Stimulated activated naive CD8-positive, alpha-beta T cell treated with anti-CD3 and anti-CD28 coated beads, Interleukin-15, amount 100 ng/mL, for 72 hours (primary cell): ENCODE results near the gene NCBP2L.

Experiments
- ATAC-seq: fragments of 150-1000 bp; cut with Tn5 transposase; 2 replicates; pipeline ENCODE4 v1.10.0; 2021; ENCODE audit warnings: mild to moderate bottlenecking, moderate library complexity
- DNase-seq, 2 donors: peaks; one replicate each; pipeline ENCODE4 v3.0.0; 2021 to 2022
- H3K27ac Mint-ChIP-seq, 2 donors: one replicate each; pipeline ENCODE4 v1.8.0; 2022; ENCODE audit warnings: mild to moderate bottlenecking in 2 of 2, mixed read lengths in 2 of 2, moderate library complexity in 2 of 2
- H3K27me3 Mint-ChIP-seq: one replicate; pipeline ENCODE4 v1.8.0; 2022; ENCODE audit warnings: mixed read lengths
- H3K4me1 Mint-ChIP-seq: one replicate; pipeline ENCODE4 v1.8.0; 2022; ENCODE audit warnings: mild to moderate bottlenecking, mixed read lengths
- H3K4me3 Mint-ChIP-seq, 2 donors: one replicate each; pipeline ENCODE4 v1.8.0; 2022; ENCODE audit warnings: mild to moderate bottlenecking in 2 of 2, mixed read lengths in 2 of 2, moderate library complexity in 1 of 2
- H3K9me3 Mint-ChIP-seq, 2 donors: one replicate each; pipeline ENCODE4 v1.8.0; 2022; ENCODE audit warnings: mixed read lengths in 2 of 2

NCBP2L gene

GRCh38 chrX:107825698-107826237 lies 48.2 kb downstream of the NCBP2L start, which contains the start of gene MID2:
Gene MID2, plus strand, starts transcription at chrX:107825866. Its CDS starts 561 bp downstream, at chrX:107826427.
- ATAC-seq (peak; percentile 75), DNase-seq (peak; percentile 41 to 55)
- Mint-ChIP-seq H3K27me3 (no peaks in the 10 kb centered on the region), H3K9me3 (no peaks in the 10 kb centered on the region), H3K4me1 (peaks cover 49% of the 10 kb centered on the region), H3K4me3 (peak within 1 kb of the TSS; percentile 89 to 96), H3K27ac (peak within 1 kb of the TSS; percentile 94 to 97)

- H3K4me1 Mint-ChIP-seq = peaks cover 51% of the 10 kb centered on the region
- no peaks in the 10 kb centered on the region for H3K9me3 Mint-ChIP-seq
- no peaks in the 10 kb centered on the region for H3K27me3 Mint-ChIP-seq
- ATAC-seq = peak; percentile 76
- H3K27ac Mint-ChIP-seq = peak overlapping the region in 1 of 2 donors; percentile 91
- H3K4me3 Mint-ChIP-seq = peak overlapping the region; percentile 91 to 96
- DNase-seq = peak; percentile 40 to 46
These were observed 48.9 kb downstream of the NCBP2L start for GRCh38 chrX:107826238-107827029.

- peak overlapping the region; percentile 85 to 91 for H3K4me3 Mint-ChIP-seq
- DNase-seq (no peak), ATAC-seq (no peak)
- peak overlapping the region; percentile 89 to 91 for H3K27ac Mint-ChIP-seq
- H3K27me3 Mint-ChIP-seq = no peaks in the 10 kb centered on the region
- H3K9me3 Mint-ChIP-seq = no peaks in the 10 kb centered on the region
- peaks cover 51% of the 10 kb centered on the region for H3K4me1 Mint-ChIP-seq
These were observed 49.7 kb downstream of the NCBP2L start for GRCh38 chrX:107827030-107827831.

GRCh38 chrX:107827852-107828251 lies 50.3 kb downstream of the NCBP2L start:
- Mint-ChIP-seq H3K27ac (no peak overlapping the region), H3K4me3 (peak overlapping the region; percentile 68 to 76), H3K27me3 (no peaks in the 10 kb centered on the region), H3K4me1 (peaks cover 51% of the 10 kb centered on the region), H3K9me3 (no peaks in the 10 kb centered on the region)
- no peak for DNase-seq
- ATAC-seq = no peak

- Mint-ChIP-seq H3K9me3 (no peaks in the 10 kb centered on the region), H3K27me3 (no peaks in the 10 kb centered on the region), H3K27ac (no peak overlapping the region), H3K4me1 (peaks cover 36% of the 10 kb centered on the region), H3K4me3 (no peak overlapping the region)
- DNase-seq (no peak), ATAC-seq (no peak)
These were observed 52.3 kb downstream of the NCBP2L start for GRCh38 chrX:107829878-107830277.

- H3K4me1 Mint-ChIP-seq = peaks cover 26% of the 10 kb centered on the region
- no peak for ATAC-seq
- H3K27ac Mint-ChIP-seq = no peak overlapping the region
- DNase-seq = no peak
- no peaks in the 10 kb centered on the region for H3K27me3 Mint-ChIP-seq
- H3K4me3 Mint-ChIP-seq = no peak overlapping the region
- H3K9me3 Mint-ChIP-seq = no peaks in the 10 kb centered on the region
These were observed 53.7 kb downstream of the NCBP2L start for GRCh38 chrX:107831071-107831730.

GRCh38 chrX:107834275-107835201 lies 57.0 kb downstream of the NCBP2L start:
- H3K4me3 Mint-ChIP-seq = no peak overlapping the region
- H3K27me3 Mint-ChIP-seq = peaks cover 7% of the 10 kb centered on the region
- DNase-seq (no peak), ATAC-seq (no peak)
- H3K9me3 Mint-ChIP-seq = no peaks in the 10 kb centered on the region
- H3K27ac Mint-ChIP-seq = no peak overlapping the region
- peaks cover 22% of the 10 kb centered on the region for H3K4me1 Mint-ChIP-seq

GRCh38 chrX:107836958-107837357 lies 59.4 kb downstream of the NCBP2L start:
- no peak for ATAC-seq
- peaks cover 7% of the 10 kb centered on the region for H3K27me3 Mint-ChIP-seq

GRCh38 chrX:107840971-107841370 lies 63.4 kb downstream of the NCBP2L start:
- ATAC-seq = no peak
- Mint-ChIP-seq H3K4me3 (no peak overlapping the region), H3K27me3 (peaks cover 7% of the 10 kb centered on the region), H3K4me1 (peaks cover 16% of the 10 kb centered on the region), H3K27ac (no peak overlapping the region), H3K9me3 (no peaks in the 10 kb centered on the region)
- no peak for DNase-seq

More at GRCh38 chrX:107836958-107837357, 59.4 kb downstream of the NCBP2L start:
- Mint-ChIP-seq H3K4me1 (peaks cover 16% of the 10 kb centered on the region), H3K4me3 (no peak overlapping the region), H3K27ac (no peak overlapping the region), H3K9me3 (no peaks in the 10 kb centered on the region)
- DNase-seq = no peak

GRCh38 chrX:107842715-107843400 lies 65.3 kb downstream of the NCBP2L start:
- ATAC-seq (no peak), DNase-seq (no peak)
- Mint-ChIP-seq H3K4me3 (no peak overlapping the region), H3K9me3 (no peaks in the 10 kb centered on the region), H3K4me1 (peaks cover 8% of the 10 kb centered on the region), H3K27ac (no peak overlapping the region), H3K27me3 (no peaks in the 10 kb centered on the region)
